GM19193 (cell line): Measurements from ENCODE around the gene TNFAIP8.

ENCODE experiments used
- POLR2A ChIP-seq: IDR thresholded peaks from 4 replicates; pipeline ENCODE4 v1.6.1; 2011; ENCODE audit not compliant: insufficient read depth, insufficient read length; ENCODE audit errors: extremely low read depth

The TNFAIP8 gene

GRCh38 chr5:119363936-119364335 lies 8.1 kb downstream of the TNFAIP8 start:
- peak; percentile 23 for TF ChIP-seq POLR2A

- TF ChIP-seq POLR2A = peak; percentile 13
These were observed 10.2 kb downstream of the TNFAIP8 start for GRCh38 chr5:119365847-119366539.

GRCh38 chr5:119366540-119366881 lies 10.7 kb downstream of the TNFAIP8 start:
- no peak for TF ChIP-seq POLR2A

- no peak for TF ChIP-seq POLR2A
These were observed 11.9 kb downstream of the TNFAIP8 start for GRCh38 chr5:119367502-119368237.

GRCh38 chr5:119368238-119368630 lies 12.4 kb downstream of the TNFAIP8 start:
- no peak for TF ChIP-seq POLR2A

- TF ChIP-seq POLR2A = no peak
These were observed 14.7 kb downstream of the TNFAIP8 start for GRCh38 chr5:119370486-119370885.

GRCh38 chr5:119371146-119371545 lies 15.3 kb downstream of the TNFAIP8 start:
- no peak for TF ChIP-seq POLR2A

- TF ChIP-seq POLR2A = no peak
These were observed 17.6 kb downstream of the TNFAIP8 start for GRCh38 chr5:119373449-119373858.

GRCh38 chr5:119374901-119375300 lies 19.1 kb downstream of the TNFAIP8 start:
- no peak for TF ChIP-seq POLR2A

GRCh38 chr5:119377066-119377465 lies 21.2 kb downstream of the TNFAIP8 start:
- TF ChIP-seq POLR2A = no peak

GRCh38 chr5:119378075-119378700 lies 22.4 kb downstream of the TNFAIP8 start:
- TF ChIP-seq POLR2A = no peak

GRCh38 chr5:119379096-119379495 lies 23.3 kb downstream of the TNFAIP8 start:
- no peak for TF ChIP-seq POLR2A

- TF ChIP-seq POLR2A = no peak
These were observed 24.2 kb downstream of the TNFAIP8 start for GRCh38 chr5:119379942-119380547.

GRCh38 chr5:119382169-119382568 lies 26.4 kb downstream of the TNFAIP8 start:
- TF ChIP-seq POLR2A = no peak

GRCh38 chr5:119383008-119383407 lies 27.2 kb downstream of the TNFAIP8 start:
- no peak for TF ChIP-seq POLR2A
